Stimulated activated CD4-positive, alpha-beta T cell treated with anti-CD3 and anti-CD28 coated beads, Interleukin-4, amount 100 ng/mL, for 1 hour (primary cell): ENCODE measurements around the gene LIMS2.

Source experiments
- DNase-seq: peaks from one replicate; pipeline ENCODE4 v3.0.0-alpha.2; 2020

LIMS2 gene

GRCh38 chr2:127619203-127619590, 56.1 kb downstream of the LIMS2 start:
- DNase-seq = no peak

DNA sequence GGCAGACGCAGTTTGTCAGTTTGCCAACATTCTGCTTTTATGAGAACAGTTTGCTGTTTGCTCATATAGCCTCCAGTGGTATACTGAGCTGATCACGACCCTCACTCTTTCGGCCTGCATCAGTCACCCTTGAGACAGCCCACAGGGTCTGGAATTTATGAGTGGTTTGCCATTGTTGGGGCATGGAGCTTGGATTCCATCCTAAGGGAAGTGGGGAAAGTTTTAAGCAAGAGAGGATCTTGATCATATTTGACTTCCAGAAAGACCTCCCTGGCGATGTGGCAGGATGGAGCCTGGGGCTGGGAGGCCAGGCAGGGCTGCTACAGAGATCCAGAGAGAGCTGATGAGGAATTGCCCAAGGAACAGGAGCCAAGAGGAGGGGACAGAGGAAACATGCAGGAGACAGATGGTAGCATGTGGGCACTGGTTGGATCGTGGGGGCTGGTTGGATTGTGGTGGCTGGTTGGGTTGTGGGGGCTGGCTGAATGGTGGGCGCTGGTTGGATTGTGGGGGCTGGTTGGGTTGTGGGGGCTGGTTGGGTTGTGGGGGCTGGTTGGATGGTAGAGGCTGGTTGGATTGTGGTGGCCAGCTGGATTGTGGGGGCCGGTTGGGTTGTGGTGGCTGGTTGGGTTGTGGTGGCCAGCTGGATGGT, 56.7 kb downstream of the LIMS2 start:
- DNase-seq = no peak

DNA sequence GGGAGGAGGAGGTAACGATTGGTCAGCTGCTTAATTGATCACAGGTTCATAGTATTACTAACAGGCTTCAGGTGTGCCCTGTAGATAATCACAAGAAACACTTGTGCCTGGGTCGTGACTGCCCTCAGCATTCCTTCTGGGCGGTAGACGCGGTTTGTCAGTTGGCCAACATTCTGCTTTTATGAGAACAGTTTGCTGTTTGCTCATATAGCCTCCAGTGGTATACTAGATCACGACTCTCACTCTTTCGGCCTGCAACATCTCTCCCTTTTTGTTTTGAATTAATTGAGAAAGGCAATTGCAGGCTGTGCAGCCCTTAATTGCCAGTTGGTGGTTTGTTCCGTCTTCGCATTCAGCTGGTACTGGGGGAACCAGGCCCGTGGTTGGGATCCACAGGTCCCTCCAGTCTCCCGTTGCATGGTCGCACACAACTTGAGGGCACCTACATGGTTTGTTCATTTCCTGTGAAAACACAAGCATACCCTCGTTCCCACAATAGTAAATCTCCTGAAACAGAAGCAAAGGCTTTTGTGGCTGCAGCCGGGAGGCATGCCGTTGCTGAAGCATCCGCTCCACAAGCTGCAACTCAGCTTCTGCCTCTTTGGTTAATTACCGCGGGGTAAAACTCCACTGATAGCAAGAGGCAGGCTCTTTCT, 59.7 kb downstream of the LIMS2 start:
- DNase-seq = no peak

DNA sequence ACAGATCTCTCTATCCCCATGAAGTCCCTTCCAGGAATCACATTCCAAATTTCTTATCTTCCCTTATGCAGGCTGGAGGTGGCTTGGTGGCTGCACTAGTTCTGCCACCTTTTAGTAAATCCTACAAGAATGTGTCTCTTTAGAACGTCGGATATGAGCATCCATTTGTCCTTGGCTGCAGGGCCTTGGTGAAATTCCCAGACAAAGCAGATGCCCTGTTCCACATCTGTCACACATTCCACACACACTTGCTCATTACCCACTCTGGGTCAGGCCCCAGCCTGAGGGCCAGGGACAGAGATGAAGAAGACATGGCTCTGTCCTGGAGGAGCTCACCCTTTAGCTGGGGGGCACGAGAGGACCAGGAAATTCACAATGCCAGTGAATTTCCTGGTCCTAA, 60.6 kb downstream of the LIMS2 start:
- no peak for DNase-seq

DNA sequence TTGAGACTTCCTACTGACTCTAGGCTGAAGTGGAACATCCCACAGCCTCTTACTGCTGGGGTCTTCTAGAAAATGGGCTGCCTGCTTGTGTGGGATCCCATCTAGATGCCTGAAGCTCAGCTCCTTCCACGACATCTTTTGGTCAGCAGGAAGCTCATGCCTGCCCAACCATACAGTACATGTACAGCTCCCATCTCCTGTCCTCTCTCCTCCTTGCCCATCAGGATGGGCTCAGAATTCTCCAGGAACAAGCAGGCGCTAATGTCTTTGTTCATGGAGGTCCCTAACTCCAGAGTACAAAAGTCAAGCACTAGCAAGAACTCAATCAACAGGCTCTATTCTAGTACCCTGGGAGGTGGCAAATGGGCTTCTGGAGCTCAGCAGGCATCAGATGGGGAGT, 61.1 kb downstream of the LIMS2 start:
- DNase-seq = no peak

DNA sequence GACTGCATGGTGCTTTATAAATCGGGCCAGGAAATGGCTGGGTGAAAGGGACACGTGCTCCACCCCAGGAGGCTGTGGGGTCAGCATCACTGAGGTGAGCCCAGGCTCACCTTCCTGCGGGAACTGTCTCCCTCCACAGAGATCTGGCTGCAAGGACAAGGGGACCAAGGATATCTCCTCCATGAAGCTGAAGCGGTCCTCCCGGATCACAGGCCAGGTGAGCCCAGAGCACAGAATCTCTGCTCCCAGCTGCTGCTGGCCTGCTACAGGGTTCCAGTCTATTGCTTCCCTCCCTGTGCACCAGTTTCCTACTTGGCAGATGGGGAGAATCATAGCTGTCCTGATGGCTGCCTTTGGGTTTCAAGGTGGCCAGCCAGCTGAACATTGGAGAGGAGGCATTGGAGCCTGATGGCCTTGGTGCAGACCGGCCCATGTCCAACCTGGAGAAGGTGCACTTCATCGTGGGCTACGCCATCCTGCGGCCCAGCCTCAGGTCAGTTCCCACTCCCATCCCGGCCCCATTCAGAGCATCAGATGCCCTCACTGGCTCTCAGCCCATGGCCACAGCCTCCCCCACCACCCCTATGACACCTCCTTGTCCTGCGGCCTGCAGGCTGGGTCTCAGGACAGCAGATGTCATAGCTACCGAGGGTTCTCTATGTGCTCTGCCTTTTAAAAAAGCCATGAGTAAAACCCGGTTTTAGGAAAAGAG, 63.1 kb downstream of the LIMS2 start:
- DNase-seq = no peak

DNA sequence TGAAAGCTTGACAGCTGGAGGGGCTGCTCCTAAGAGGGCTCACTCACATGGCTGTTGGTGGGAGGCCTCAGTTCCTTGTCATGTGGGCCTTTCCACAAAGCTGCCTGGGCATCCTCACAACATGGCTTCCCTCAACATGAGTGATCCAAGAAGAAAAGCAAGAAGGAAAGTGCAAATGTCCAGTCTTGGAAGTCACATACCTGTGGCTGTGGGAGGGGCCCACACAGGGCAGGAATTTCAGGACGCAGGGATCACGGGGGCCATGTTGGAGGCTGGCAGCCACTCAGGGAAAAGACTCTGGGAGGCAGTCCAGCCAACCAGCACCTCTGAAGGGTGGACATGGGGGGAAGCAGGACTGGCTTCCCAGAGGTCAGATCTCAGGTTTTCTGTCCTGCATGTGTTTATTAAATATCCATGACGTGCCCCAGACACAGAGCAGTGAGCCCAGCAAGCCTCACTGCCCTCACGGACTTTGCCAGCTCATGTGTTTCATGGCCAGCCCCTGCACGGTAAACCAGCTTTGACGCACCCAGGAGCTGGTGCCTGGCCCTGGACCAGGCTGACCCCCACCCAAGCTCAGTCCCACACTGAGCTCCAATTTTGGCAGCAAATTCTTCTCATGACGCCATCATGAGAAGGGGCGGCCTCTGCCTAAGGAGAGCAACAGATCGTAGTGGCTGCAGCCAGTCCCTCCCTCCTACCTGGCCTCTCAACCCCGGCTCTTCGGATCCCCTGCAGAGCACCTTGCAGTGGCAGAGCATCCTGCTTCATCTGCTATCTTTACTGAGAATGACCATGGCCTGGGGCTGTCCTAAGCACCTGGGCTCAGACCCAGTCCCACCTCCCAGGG, 64.0 kb downstream of the LIMS2 start:
- no peak for DNase-seq

- DNase-seq = no peak
Measured at GRCh38 chr2:127610561-127610960, 64.8 kb downstream of the LIMS2 start.

DNA sequence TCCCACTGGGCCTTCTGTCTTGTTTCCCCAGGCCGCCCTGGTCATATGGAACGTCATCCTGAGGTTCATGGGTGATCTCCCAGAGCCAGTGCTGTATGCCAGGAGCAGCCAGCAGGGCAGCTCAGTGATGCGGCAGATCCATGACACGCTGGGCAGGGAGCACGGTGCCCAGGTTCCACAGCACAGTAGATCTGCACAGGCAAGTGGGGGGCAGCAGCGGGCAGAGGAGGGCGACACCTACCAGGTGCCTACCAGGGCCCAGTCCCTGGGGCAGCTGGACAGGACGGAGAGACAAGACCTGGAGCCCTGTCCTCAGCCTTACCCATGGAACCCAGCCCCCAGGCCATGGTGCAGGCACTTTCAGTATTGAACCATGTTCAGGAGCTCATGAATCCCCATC, 65.5 kb downstream of the LIMS2 start:
- no peak for DNase-seq

DNA sequence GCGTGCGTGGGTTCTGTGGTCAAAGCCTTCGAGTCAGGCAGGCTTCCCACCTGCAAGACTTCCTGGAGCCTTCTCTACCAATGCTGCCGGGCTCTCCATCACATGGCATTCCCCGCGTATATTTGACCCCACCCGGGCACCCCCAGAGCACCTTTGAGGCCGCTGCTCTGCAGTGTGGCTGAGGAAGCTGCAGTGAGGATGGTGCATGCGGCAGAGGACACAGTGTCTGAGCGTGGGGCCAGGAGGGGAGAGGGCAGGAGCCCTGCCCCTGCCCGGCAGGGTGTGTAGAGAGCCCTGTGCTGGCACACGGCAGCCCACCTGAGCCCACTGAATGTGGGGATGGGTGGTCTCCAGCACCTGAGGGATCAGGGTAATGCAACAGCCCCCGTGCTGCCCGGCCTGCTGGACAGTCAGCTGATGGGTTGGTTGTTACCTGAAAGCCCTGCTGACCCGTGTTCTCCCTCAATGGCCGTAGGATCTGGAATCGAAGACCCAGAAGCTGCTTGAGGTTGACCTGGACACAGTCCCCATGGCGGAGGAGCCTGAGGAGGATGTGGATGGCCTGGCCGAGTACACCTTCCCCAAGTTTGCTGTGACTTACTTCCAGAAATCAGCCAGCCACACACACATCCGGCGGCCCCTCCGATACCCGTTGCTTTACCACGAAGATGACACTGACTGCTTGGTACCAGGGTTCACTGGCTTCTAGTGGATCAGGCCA, 66.1 kb downstream of the LIMS2 start:
- DNase-seq = no peak

- no peak for DNase-seq
Measured at GRCh38 chr2:127608061-127609030, 67.0 kb downstream of the LIMS2 start.

DNA sequence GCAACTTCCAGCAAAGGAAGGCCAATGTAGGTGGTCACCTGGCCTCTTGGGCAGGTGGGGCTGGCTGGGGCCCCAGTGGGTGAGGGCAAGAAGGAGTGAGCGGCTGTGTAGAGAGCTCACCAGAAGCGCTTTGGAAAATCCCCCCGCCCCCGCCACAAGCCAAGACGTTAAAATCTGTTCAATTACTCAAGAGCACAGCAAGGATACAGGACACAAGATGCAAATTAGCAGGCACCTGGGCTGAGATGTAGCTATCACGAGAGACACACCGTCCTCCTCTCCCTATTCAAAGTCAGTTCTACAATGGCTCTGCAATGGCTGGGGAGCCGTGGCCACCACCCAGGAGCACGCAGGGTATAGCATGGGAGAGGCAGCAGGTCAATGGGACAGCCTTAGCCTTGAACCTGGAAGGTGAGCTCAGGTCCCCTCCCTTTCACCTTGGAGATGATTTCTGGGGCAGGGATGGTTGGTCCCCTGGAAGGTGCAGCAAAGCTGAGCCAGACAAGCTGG, 67.9 kb downstream of the LIMS2 start:
- DNase-seq = no peak

GRCh38 chr2:127606625-127607398, 68.5 kb downstream of the LIMS2 start:
- DNase-seq = no peak

DNA sequence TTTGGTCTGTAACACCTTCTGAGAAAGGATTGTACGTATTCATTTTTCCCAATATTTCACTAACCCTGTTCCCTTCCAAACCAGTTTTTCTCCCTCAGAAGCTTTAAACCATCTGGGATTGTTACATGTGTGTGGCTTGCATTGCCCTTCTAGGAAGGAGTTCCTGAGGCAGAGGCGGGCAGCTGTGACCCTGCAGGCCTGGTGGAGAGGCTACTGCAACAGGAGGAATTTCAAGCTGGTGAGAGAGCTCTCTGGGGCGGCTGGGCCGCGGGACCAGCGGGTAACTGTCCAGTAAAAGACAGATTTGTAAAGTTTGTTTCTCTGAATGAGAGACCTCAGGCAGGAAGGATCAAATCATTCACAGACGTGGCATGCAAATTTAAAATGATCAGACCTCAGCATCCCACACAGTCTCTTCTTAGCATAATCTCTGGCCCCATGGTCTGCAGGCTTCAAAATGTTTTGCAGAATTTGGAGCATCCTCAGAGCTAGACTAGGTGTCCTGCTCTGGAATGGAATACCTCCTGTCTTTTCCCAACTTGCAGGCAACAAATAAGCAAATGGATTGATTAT, 69.6 kb downstream of the LIMS2 start:
- DNase-seq = no peak

- DNase-seq = no peak
Measured at GRCh38 chr2:127604986-127605385, 70.3 kb downstream of the LIMS2 start.

- no peak for DNase-seq
Measured at GRCh38 chr2:127599211-127599610, 76.1 kb downstream of the LIMS2 start.

- no peak for DNase-seq
Measured at GRCh38 chr2:127598711-127599110, 76.6 kb downstream of the LIMS2 start.

DNA sequence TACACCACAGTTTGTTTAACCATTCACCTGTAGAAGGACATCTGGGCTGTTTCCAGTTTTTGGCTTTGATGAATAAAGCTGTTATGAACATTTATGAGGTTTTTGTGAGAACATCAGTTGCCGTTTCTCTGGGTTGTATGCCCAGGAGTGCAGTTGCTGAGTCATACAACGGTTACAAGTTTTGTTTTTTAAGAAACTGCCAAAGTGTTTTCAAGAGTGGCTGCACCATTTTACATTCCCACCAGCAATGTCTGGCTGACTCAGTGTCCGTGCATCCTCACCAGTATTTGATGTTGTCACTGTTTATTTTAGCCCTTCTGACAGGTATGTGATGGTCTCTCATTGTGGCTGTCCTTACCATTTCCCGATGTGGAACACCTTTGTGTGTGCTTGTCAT, 77.3 kb downstream of the LIMS2 start:
- no peak for DNase-seq

DNA sequence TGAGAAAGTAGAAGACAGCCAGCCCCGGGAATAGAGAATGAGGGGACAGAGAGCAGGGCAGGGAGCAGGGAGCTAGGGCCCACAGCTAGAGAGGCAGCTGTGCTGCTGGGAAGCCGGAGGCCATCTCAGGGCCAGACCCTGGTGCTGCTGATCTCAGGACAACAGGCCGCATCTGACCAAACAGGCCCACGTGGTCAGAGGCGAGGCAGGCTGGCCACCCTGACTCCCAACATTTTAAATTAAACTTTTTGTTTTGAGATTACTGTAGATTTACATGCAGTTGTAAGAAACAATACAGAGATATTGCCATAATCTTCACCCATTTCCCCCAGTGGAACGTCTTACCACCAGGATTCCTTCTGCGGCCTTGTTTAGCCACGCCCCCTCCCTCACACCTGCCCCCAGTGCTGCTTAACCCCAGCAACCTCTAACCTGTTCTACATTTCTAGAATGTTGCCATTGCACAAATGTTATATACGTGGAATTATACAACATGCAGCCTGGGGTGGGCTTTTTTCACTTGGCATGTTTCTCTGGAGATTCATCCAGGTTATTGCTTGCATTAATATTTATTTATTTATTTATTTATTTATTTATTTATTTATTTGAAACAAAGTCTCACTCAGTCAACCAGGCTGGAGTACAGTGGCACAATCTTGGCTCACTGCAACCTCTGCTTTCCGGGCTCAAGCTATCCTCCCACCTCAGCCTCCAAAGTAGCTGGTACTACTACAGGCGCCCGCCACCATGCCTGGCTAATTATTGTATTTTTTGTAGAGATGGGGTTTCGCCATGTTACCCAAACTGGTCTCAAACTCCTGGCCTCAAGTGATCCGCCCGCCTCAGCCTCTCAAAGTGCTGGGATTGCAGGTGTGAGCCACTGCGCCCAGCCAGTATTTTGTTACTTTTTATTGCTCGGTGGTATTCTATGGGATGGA, 78.0 kb downstream of the LIMS2 start:
- no peak for DNase-seq
